GM12878 (cell line): ENCODE measurements around the gene MDFI. TPM values are rescaled to one million over a fixed set of nuclear protein-coding genes. Genes with fewer than 3 reads are reported as not detected.

ENCODE experiments used
- ATAC-seq: fragments of 200-7000 bp; cut with Tn5 transposase; 3 replicates; pipeline ENCODE4 v1.9.1; 2020; ENCODE audit warnings: mild to moderate bottlenecking, moderate library complexity
- BruUV-seq: library from RNA; stranded (reverse); fragments of 400-500 nt; replicated peaks from 2 replicates; lab custom pipeline; 2021; lab: Mats Ljungman, UMichigan
- CTCF ChIA-PET: fragments of 300-600 bp; sonication (Branson Sonifier 250); formaldehyde crosslinking; extraction: SDS; loops from one replicate; lab custom pipeline; 2021; ENCODE audit warnings: inconsistent platforms; lab: Yijun Ruan, JAX
- POLR2A ChIA-PET: fragments of 350-600 bp; formaldehyde crosslinking; extraction: SDS; loops from one replicate; lab custom pipeline; 2021; ENCODE audit warnings: inconsistent platforms; lab: Charles Lee
- RAD21 ChIA-PET: fragments of 300-600 bp; sonication (Branson Sonifier 250); formaldehyde crosslinking; loops from one replicate; lab custom pipeline; 2023; ENCODE audit warnings: antibody characterized with exemption; ENCODE audit not compliant: unreplicated experiment; lab: Charles Lee
- SMC1A ChIA-PET: fragments of 300-600 bp; sonication (Branson Sonifier 250); formaldehyde crosslinking; loops from one replicate; lab custom pipeline; 2023; ENCODE audit not compliant: unreplicated experiment, uncharacterized antibody; lab: Charles Lee
- DNase-seq: peaks from one replicate; pipeline ENCODE4 v3.0.0-alpha.2; 2011; ENCODE audit warnings: low read depth, low spot score
- FAIRE-seq: peaks from 3 replicates; lab custom pipeline; 2011; peaks lifted over from hg19 to GRCh38; lab: Jason Lieb, UNC
- H2AFZ ChIP-seq: 2 replicates; pipeline ENCODE4 v1.6.0; 2011; ENCODE audit warnings: low read depth, low read length, control low read depth; ENCODE audit not compliant: control insufficient read depth
- H3K27ac ChIP-seq: 2 replicates; pipeline ENCODE4 v1.5.1; 2011; ENCODE audit warnings: control low read depth; ENCODE audit not compliant: control insufficient read depth, insufficient read depth
- H3K27me3 ChIP-seq, 2 experiments: replicated peaks in 1 of 2; 2 replicates each; pipeline versions ENCODE4 v1.6.0 to v1.6.1; 2011; ENCODE audit warnings: low read length in 1 of 2; ENCODE audit not compliant: control insufficient read depth in 2 of 2, insufficient read depth in 2 of 2
- H3K36me3 ChIP-seq, 2 experiments: 2 replicates each; pipeline ENCODE4 v1.5.1; 2011; ENCODE audit warnings: low read length in 1 of 2; ENCODE audit not compliant: control insufficient read depth in 2 of 2, insufficient read depth in 2 of 2
- H3K4me1 ChIP-seq: 2 replicates; pipeline ENCODE4 v1.6.1; 2011; ENCODE audit warnings: mild to moderate bottlenecking, low read length, moderate library complexity, mixed read lengths; ENCODE audit not compliant: control insufficient read depth, insufficient read depth
- H3K4me2 ChIP-seq: 2 replicates; pipeline ENCODE4 v1.6.0; 2011; ENCODE audit warnings: control low read depth; ENCODE audit not compliant: control insufficient read depth, insufficient read depth
- H3K4me3 ChIP-seq: fragments of 200-600 bp; sonication (generic); 2 replicates; pipeline ENCODE4 v1.5.1; 2016
- H3K79me2 ChIP-seq: 2 replicates; pipeline ENCODE4 v1.6.0; 2011; ENCODE audit warnings: low read length; ENCODE audit not compliant: control insufficient read depth, insufficient read depth
- H3K9ac ChIP-seq: 2 replicates; pipeline ENCODE4 v1.8.0; 2011; ENCODE audit warnings: low read length, control low read depth, mixed read lengths; ENCODE audit not compliant: control insufficient read depth, insufficient read depth
- H3K9me3 ChIP-seq: replicated peaks from 3 replicates; pipeline ENCODE4 v1.5.1; 2011; ENCODE audit warnings: mild to moderate bottlenecking, low read length; ENCODE audit not compliant: control insufficient read depth, insufficient read depth
- H4K20me1 ChIP-seq: 2 replicates; pipeline ENCODE4 v1.6.0; 2011; ENCODE audit not compliant: control insufficient read depth, insufficient read depth
- CBFB ChIP-seq: IDR thresholded peaks from 2 replicates; pipeline ENCODE4 v1.6.1; 2016; ENCODE audit warnings: antibody characterized with exemption, low read depth
- CEBPB ChIP-seq, 2 experiments: fragments of 150-350 bp in 1 of 2; IDR thresholded peaks; 2 replicates each; pipeline ENCODE4 v1.6.1; 2012 to 2014; ENCODE audit warnings: low read depth in 2 of 2, low read length in 2 of 2, borderline replicate concordance in 1 of 2, inconsistent platforms in 1 of 2
- ESRRA ChIP-seq: IDR thresholded peaks from 2 replicates; pipeline ENCODE4 v1.6.1; 2012; ENCODE audit warnings: mild to moderate bottlenecking, low read length, improper control_type of control experiment
- FOXK2 ChIP-seq: fragments of 450-650 bp; IDR thresholded peaks from 2 replicates; pipeline ENCODE4 v1.6.1; 2017; ENCODE audit warnings: mild to moderate bottlenecking, moderate library complexity
- IRF5 ChIP-seq: fragments of 450-650 bp; IDR thresholded peaks from 2 replicates; pipeline ENCODE4 v1.6.1; 2017; ENCODE audit warnings: borderline replicate concordance
- MEF2A ChIP-seq: IDR thresholded peaks from 2 replicates; pipeline ENCODE4 v1.6.1; 2011; ENCODE audit warnings: low read depth, mild to moderate bottlenecking, low read length, moderate library complexity; ENCODE audit not compliant: insufficient read depth
- NFYB ChIP-seq: IDR thresholded peaks from 2 replicates; pipeline ENCODE4 v1.6.1; 2011; ENCODE audit warnings: low read depth, mild to moderate bottlenecking, low read length, improper control_type of control experiment, moderate library complexity; ENCODE audit not compliant: insufficient read depth
- NR2C2 ChIP-seq: IDR thresholded peaks from 2 replicates; pipeline ENCODE4 v1.6.1; 2011; ENCODE audit warnings: borderline replicate concordance, low read depth; ENCODE audit not compliant: control insufficient read depth, insufficient read length
- RELA ChIP-seq: fragments of 450-650 bp; IDR thresholded peaks from 2 replicates; pipeline ENCODE4 v1.8.0; 2014; ENCODE audit warnings: borderline replicate concordance; ENCODE audit not compliant: partially characterized antibody
- RUNX3 ChIP-seq: IDR thresholded peaks from 2 replicates; pipeline ENCODE4 v1.6.1; 2012; ENCODE audit warnings: low read length, inconsistent platforms
- SIN3A ChIP-seq: IDR thresholded peaks from 2 replicates; pipeline ENCODE4 v1.6.1; 2012; ENCODE audit warnings: low read depth, low read length, improper control_type of control experiment
- SUPT20H ChIP-seq: IDR thresholded peaks from 2 replicates; pipeline ENCODE4 v1.6.1; 2011; ENCODE audit warnings: low read depth, mild to moderate bottlenecking, low read length, moderate library complexity, borderline replicate concordance; ENCODE audit not compliant: control insufficient read depth
- ZSCAN29 ChIP-seq: fragments of 450-650 bp; IDR thresholded peaks from 2 replicates; pipeline ENCODE4 v1.6.1; 2017; ENCODE audit warnings: mild to moderate bottlenecking, moderate library complexity
- WGBS: methylation state at CpG from one replicate; pipeline ENCODE4 v1.1.6; 2016; ENCODE audit warnings: low lambda C conversion rate; ENCODE audit not compliant: insufficient replicate concordance, insufficient coverage; ENCODE audit errors: missing lambda C conversion rate; 5-methylcytosine and 5-hydroxymethylcytosine counted together
- in situ Hi-C: fragments of 300-500 bp; cut with MboI; formaldehyde crosslinking; loops from 9 replicates; pipeline ENCODE4 v1.14.3; 2018; ENCODE audit warnings: mixed read lengths
- intact Hi-C: fragments of 100-400 bp; cut with micrococcal nuclease; formaldehyde crosslinking; loops from one replicate; pipeline ENCODE4 v1.14.2; 2022; ENCODE audit not compliant: unreplicated experiment
- polyA plus RNA-seq, 11 experiments: library from polyadenylated mRNA; depleted of rRNA in 4 of 11; unstranded in 6 of 11; stranded (reverse) in 5 of 11; fragments of >200 nt; fragmentation: Nextera tagmentation in 4 of 11; fragmentation: Illumina TruSeq in 1 of 11; extraction: Ambion mirVana in 4 of 11; extraction: Trizol in 1 of 11; gene quantifications; 1 replicate in 1 of 11; 2 replicates in 10 of 11; pipeline versions ENCODE4 v1.2.1 to v1.2.3, GENCODE V29; 2011 to 2016; ENCODE audit warnings: inconsistent platforms in 2 of 11, missing spikeins in 2 of 11, low read depth in 1 of 11
- total RNA-seq, 4 experiments: library from RNA; depleted of rRNA in 3 of 4; stranded (reverse); fragments of >200 nt in 3 of 4; fragmentation: Illumina TruSeq in 1 of 4; extraction: Trizol in 1 of 4; gene quantifications; 2 replicates each; pipeline versions ENCODE4 v1.2.1 to v1.2.3, GENCODE V29; 2013 to 2021
- TF ChIP-seq, protein P1 (sequence below), 3 experiments: IDR thresholded peaks in 2 of 3; conservative IDR thresholded peaks in 1 of 3; 2 replicates each; pipeline ENCODE4 v1.5.1; 2011; ENCODE audit warnings: low read depth in 3 of 3, low read length in 3 of 3, mild to moderate bottlenecking in 3 of 3, control low read depth in 2 of 3, moderate library complexity in 2 of 3, inconsistent platforms in 1 of 3, mixed read lengths in 1 of 3; ENCODE audit not compliant: control insufficient read depth in 2 of 3, insufficient read depth in 1 of 3; ENCODE audit errors: extremely low read depth in 1 of 3

Gene MDFI
- total and polyA plus RNA-seq, 10 of the 15 experiments (the other 5 are each of a cell fraction or from before 2014, with no cell fraction given): not detected

DNA sequence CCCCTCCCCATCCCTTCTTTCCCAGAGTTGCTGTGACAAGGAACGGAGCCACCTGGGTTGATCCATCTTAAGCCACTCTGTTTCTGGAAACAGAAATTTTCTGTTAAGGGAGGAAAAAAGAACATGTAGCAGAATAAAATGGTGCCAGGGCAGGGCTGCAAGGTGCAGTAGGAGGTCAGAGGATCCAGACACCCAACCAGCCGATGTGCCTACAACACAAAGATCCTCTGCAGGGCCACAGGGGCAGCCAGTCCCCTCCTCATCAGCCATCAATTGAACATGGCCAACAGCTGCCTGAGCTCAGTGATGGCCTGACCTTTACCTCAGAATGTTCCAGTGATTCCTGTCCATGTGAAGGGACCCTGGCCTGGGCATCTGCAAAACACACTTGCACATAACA is 11.9 kb downstream of the MDFI start:
- WGBS: 43% methylated on average over 1 of the region's 2 CpGs
- ATAC-seq (no peak), DNase-seq (no peak), FAIRE-seq (no peak)
- Histone ChIP-seq H3K27ac (no peak overlapping the region), H3K27me3 (no peaks in the 10 kb centered on the region; a peak in 3 of 4 replicates), H4K20me1 (no peaks in the 10 kb centered on the region), H3K4me1 (no peaks in the 10 kb centered on the region), H3K36me3 (no peaks in the 10 kb centered on the region), H2AFZ (no peak overlapping the region), H3K4me2 (no peak overlapping the region), H3K4me3 (no peak overlapping the region), H3K9me3 (no peaks in the 10 kb centered on the region), H3K9ac (no peak overlapping the region), H3K79me2 (no peaks in the 10 kb centered on the region)
- ChIA-PET SMC1A (no interaction called here), CTCF (no interaction called here), POLR2A (interaction anchor here (0.7 kb wide), 1 partner anchor 123 kb away, joined by 3 read pairs; no protein-coding TSS in a partner anchor), RAD21 (no interaction called here)
- BruUV-seq: no TSS peak
- in situ Hi-C loops (no loop called here), intact Hi-C loops (no loop called here)
- no peak for TF ChIP-seq CEBPB (IDR thresholded peaks at IDR 0.05; ENCODE audit: borderline replicate concordance in 1 of 2, low read depth in 2 of 2, low read length in 2 of 2)

DNA sequence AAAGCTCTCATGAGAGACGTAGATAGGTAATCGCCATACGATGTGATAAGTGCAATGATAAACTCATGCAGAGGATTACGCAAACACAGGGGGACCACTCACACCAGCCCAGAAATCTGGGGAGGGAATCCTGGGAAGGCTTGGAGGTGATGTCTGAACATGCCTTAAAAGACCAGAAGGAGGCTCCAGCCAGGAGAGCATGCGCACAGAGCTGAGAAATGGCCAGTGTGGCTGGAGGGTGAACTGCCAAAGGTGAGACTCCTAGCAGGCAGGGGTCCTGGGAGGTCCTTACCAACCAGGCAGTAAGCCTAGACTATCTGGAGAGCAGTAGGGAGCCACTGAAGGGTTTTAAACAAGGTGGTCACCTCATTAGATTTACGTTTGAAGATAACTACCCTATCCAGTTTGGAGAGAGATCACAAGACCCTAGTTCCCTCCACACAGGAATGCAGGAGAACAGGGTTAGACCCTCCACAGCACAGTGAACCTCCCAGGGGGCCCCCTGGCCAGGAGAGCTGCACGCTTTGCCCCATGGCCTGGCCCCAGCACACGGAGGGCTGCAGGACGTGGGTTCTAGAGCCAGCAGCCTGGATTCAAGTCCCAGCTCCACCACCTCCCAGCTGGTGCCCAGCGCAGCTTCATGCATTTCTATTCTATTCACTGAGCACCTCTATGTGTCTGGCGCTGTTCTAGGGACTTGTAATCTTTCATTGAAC is 13.1 kb downstream of the MDFI start:
- no peaks in the 10 kb centered on the region for H3K9me3 ChIP-seq
- ChIA-PET CTCF (interaction anchor here (1.1 kb wide), 1 partner anchor 230 kb away, joined by 3 read pairs; no protein-coding TSS in a partner anchor), POLR2A (no interaction called here), SMC1A (no interaction called here), RAD21 (no interaction called here)
- no peak overlapping the region for H3K4me3 ChIP-seq
- BruUV-seq: no TSS peak
- H3K36me3 ChIP-seq: no peaks in the 10 kb centered on the region
- H3K27ac ChIP-seq: no peak overlapping the region
- no peak for DNase-seq
- H3K9ac ChIP-seq: no peak overlapping the region
- H2AFZ ChIP-seq: no peak overlapping the region
- no peaks in the 10 kb centered on the region for H3K4me1 ChIP-seq
- ATAC-seq: no peak
- no peaks in the 10 kb centered on the region for H4K20me1 ChIP-seq
- no peaks in the 10 kb centered on the region for H3K79me2 ChIP-seq
- no peak overlapping the region for H3K4me2 ChIP-seq
- no peak for FAIRE-seq
- no peaks in the 10 kb centered on the region; a peak in 3 of 4 replicates for H3K27me3 ChIP-seq
- intact Hi-C loops (no loop called here), in situ Hi-C loops (no loop called here)
- WGBS: 29% methylated on average over 11 of the region's 11 CpGs
- no peak for TF ChIP-seq ZSCAN29
- TF ChIP-seq SUPT20H: no peak
- no peak for TF ChIP-seq FOXK2
- TF ChIP-seq SIN3A: no peak
- TF ChIP-seq RELA: no peak
- TF ChIP-seq ESRRA: no peak
- TF ChIP-seq RUNX3: no peak
- TF ChIP-seq, protein P1, sequence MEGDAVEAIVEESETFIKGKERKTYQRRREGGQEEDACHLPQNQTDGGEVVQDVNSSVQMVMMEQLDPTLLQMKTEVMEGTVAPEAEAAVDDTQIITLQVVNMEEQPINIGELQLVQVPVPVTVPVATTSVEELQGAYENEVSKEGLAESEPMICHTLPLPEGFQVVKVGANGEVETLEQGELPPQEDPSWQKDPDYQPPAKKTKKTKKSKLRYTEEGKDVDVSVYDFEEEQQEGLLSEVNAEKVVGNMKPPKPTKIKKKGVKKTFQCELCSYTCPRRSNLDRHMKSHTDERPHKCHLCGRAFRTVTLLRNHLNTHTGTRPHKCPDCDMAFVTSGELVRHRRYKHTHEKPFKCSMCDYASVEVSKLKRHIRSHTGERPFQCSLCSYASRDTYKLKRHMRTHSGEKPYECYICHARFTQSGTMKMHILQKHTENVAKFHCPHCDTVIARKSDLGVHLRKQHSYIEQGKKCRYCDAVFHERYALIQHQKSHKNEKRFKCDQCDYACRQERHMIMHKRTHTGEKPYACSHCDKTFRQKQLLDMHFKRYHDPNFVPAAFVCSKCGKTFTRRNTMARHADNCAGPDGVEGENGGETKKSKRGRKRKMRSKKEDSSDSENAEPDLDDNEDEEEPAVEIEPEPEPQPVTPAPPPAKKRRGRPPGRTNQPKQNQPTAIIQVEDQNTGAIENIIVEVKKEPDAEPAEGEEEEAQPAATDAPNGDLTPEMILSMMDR (IDR thresholded peaks at IDR 0.05 in 2 of 3, conservative IDR thresholded peaks at IDR 0.05 in 1 of 3; ENCODE audit: control insufficient read depth in 2 of 3, extremely low read depth in 1 of 3, insufficient read depth in 1 of 3, low read depth in 3 of 3, low read length in 3 of 3): no peak
- TF ChIP-seq NFYB: no peak
- TF ChIP-seq CBFB: no peak
- no peak for TF ChIP-seq NR2C2
- TF ChIP-seq IRF5: no peak
- no peak for TF ChIP-seq MEF2A
